Measurements from ENCODE around the gene ADAM19. TPM values are rescaled to one million over a fixed set of nuclear protein-coding genes. Genes with fewer than 3 reads are reported as not detected.

Gene ADAM19
- total RNA-seq, 1 donor from 2014 or later = 176 TPM

DNA sequence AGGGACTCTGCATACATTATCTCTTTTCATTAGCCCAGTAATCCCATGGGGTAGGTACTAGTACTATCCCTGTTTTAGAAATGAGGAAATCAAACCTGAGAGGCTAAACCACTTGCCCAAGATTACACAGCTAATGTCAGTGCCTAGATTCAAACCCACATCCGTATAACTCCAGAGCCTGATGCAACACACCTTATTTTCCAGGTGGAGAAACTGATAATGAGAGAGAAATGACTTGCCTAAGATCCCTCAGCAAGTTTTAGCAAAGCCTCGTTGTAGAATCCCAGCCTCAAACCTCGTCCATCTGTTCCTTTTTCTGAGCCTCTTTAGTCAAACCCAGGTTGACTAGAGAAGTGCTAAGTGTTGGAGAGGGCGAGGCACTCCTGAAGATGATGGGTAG lies 1.1 kb upstream of the ADAM19 start:
- Mint-ChIP-seq H3K4me1 (ENCODE audit: unreplicated experiment) (peaks cover 42% of the 10 kb centered on the region), H3K27ac (ENCODE audit: unreplicated experiment) (no peak overlapping the region), H3K36me3 (ENCODE audit: low read depth, unreplicated experiment) (peaks cover 5% of the 10 kb centered on the region), H3K27me3 (ENCODE audit: unreplicated experiment) (peaks cover 6% of the 10 kb centered on the region), H3K4me3 (ENCODE audit: unreplicated experiment) (peak overlapping the region; percentile 88), H3K9me3 (ENCODE audit: unreplicated experiment) (no peaks in the 10 kb centered on the region)
- TF ChIP-seq, protein P1, sequence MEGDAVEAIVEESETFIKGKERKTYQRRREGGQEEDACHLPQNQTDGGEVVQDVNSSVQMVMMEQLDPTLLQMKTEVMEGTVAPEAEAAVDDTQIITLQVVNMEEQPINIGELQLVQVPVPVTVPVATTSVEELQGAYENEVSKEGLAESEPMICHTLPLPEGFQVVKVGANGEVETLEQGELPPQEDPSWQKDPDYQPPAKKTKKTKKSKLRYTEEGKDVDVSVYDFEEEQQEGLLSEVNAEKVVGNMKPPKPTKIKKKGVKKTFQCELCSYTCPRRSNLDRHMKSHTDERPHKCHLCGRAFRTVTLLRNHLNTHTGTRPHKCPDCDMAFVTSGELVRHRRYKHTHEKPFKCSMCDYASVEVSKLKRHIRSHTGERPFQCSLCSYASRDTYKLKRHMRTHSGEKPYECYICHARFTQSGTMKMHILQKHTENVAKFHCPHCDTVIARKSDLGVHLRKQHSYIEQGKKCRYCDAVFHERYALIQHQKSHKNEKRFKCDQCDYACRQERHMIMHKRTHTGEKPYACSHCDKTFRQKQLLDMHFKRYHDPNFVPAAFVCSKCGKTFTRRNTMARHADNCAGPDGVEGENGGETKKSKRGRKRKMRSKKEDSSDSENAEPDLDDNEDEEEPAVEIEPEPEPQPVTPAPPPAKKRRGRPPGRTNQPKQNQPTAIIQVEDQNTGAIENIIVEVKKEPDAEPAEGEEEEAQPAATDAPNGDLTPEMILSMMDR (IDR thresholded peaks at IDR 0.05; ENCODE audit: unreplicated experiment) = no peak
- no peak for DNase-seq (ENCODE audit: low spot score)

DNA sequence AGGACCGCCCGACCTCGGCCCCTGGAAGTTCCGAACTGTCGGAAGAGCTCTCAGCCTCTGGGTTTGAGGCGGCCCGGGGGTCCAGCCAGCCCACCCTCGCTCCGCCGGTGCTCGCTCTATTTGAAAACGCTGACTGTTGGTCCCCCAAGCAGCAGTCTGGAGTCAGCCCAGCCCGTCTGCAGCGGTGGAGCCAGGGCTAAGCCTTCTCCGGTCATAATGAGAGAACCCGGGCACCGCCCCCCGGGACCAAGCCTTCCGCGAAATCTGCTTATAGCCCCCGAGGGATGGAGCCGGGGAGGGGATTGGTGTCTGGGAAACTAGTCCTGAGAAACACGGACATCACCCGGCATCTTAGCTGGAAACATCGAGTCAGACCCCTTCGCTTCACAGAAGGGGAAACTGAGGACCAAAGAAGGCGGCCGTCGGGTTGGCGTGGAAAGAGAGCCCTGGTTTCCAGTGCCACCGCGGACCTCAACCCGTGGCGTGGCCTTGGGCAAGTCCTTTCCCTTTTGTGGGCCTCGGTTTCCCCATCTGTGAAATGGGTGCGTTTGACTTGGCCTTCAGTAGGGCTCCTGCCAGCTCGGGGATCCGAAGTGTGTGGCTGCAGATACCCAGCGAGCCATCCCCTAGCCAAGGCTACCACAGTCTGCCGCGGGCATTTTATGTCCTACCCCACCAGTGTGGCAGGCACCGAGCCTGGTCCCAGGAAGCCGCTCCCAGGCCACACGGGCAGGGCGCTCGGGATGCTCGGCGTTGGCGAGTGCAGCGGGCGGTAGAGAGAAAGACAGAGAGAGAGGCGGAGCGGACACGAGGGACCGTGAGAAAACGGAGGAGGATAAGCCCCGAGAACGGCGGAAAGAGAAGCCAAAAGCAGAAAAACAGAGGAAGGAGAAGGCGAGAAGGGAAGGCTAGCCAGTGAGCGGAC lies 857 bp downstream of the ADAM19 start:
- Mint-ChIP-seq H3K27ac (ENCODE audit: unreplicated experiment) (peak overlapping the region; percentile 87), H3K27me3 (ENCODE audit: unreplicated experiment) (peaks cover 9% of the 10 kb centered on the region), H3K36me3 (ENCODE audit: low read depth, unreplicated experiment) (peaks cover 20% of the 10 kb centered on the region), H3K9me3 (ENCODE audit: unreplicated experiment) (no peaks in the 10 kb centered on the region), H3K4me3 (ENCODE audit: unreplicated experiment) (peak overlapping the region; percentile 100), H3K4me1 (ENCODE audit: unreplicated experiment) (peaks cover 58% of the 10 kb centered on the region)
- TF ChIP-seq, protein P1 (IDR thresholded peaks at IDR 0.05; ENCODE audit: unreplicated experiment) = no peak
- peak; percentile 20 for DNase-seq (ENCODE audit: low spot score)

DNA sequence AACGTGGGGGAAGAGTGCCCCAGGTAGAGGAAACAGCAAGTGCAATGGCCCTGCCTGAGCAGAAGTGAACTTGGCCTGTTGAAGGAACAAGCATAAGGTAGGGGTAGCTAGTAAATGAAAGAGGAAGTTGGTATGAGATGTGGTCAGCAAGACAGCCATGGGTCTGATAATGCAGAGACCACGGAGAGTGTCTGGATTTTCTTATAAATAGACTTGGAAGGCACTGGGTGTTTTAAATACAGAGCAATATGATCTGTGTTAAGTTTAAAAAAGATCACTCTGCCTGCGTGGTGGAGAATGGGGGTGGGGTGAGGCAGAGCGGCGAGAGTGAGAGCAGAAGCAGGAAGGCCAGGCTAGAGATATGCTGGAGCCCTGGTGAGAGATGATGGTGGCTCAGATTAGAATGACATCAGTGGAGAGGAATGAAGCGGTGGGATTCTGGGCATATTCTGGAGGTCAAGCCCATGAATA lies 4.2 kb downstream of the ADAM19 start:
- Mint-ChIP-seq H3K36me3 (ENCODE audit: low read depth, unreplicated experiment) (peaks cover 49% of the 10 kb centered on the region), H3K27ac (ENCODE audit: unreplicated experiment) (peak overlapping the region; percentile 94), H3K27me3 (ENCODE audit: unreplicated experiment) (peaks cover 9% of the 10 kb centered on the region), H3K4me1 (ENCODE audit: unreplicated experiment) (peaks cover 78% of the 10 kb centered on the region), H3K4me3 (ENCODE audit: unreplicated experiment) (peak overlapping the region; percentile 75), H3K9me3 (ENCODE audit: unreplicated experiment) (no peaks in the 10 kb centered on the region)
- DNase-seq (ENCODE audit: low spot score) = no peak
- TF ChIP-seq, protein P1 (IDR thresholded peaks at IDR 0.05; ENCODE audit: unreplicated experiment) = no peak

DNA sequence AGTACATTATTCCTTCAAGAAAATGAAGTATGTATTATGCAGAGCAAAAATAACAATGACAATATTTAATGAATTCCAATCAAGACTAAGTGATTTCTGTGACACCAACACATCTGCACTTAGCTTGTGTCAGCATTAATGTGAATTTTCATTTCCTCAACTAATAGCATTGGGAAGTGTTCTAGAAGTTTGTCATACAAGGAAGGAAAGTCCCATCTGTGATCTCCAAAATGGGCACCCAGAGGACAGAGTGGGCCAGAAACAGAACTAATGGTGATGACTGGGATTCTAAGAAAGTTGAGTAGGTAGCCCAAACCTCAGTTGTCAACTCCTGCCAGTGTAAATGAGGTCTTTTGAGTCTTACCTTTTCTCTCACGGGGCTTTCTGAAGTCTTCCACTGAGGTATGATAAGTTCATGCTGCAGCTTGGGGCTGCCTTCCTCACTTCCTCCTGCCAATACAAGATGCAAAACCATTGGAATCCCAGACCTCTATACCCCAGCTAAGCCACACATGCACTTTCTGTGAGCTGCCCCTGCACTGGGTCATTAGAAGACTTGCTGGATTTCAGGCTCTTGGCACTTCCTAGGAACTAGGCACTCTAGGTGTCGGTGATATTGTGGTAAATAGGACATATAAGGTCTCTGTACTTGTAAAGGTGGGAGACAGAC lies 4.9 kb downstream of the ADAM19 start:
- H3K36me3 Mint-ChIP-seq (ENCODE audit: low read depth, unreplicated experiment) = peaks cover 49% of the 10 kb centered on the region
- no peak for DNase-seq (ENCODE audit: low spot score)
- H3K4me1 Mint-ChIP-seq (ENCODE audit: unreplicated experiment) = peaks cover 75% of the 10 kb centered on the region
- peak overlapping the region; percentile 94 for H3K27ac Mint-ChIP-seq (ENCODE audit: unreplicated experiment)
- no peaks in the 10 kb centered on the region for H3K9me3 Mint-ChIP-seq (ENCODE audit: unreplicated experiment)
- H3K27me3 Mint-ChIP-seq (ENCODE audit: unreplicated experiment) = peaks cover 8% of the 10 kb centered on the region
- TF ChIP-seq, protein P1 (IDR thresholded peaks at IDR 0.05; ENCODE audit: unreplicated experiment) = no peak
- peak overlapping the region; percentile 75 for H3K4me3 Mint-ChIP-seq (ENCODE audit: unreplicated experiment)
